Pulmonary artery endothelial cell (primary cell): Measurements from ENCODE around the gene CTIF. TPM values are rescaled to one million over a fixed set of nuclear protein-coding genes. Genes with fewer than 3 reads are reported as not detected.

ENCODE experiments used
- DNase-seq: peaks from one replicate; pipeline ENCODE4 v3.0.0-alpha.2; 2011; ENCODE audit warnings: low read depth, low spot score
- total RNA-seq: library from RNA; depleted of rRNA; stranded (reverse); fragments of >200 nt; gene quantifications from 2 replicates; pipeline ENCODE4 v1.2.3, GENCODE V29; 2014

The CTIF gene
- total RNA-seq, 1 donor from 2014 or later: 15.2 TPM

GRCh38 chr18:48785736-48786454, 247.1 kb downstream of the CTIF start:
- DNase-seq: no peak

GRCh38 chr18:48786455-48787202, 247.8 kb downstream of the CTIF start:
- DNase-seq: no peak

GRCh38 chr18:48787203-48788151, 248.6 kb downstream of the CTIF start:
- DNase-seq: no peak

- no peak for DNase-seq
These were observed 249.5 kb downstream of the CTIF start for GRCh38 chr18:48788373-48788772.

GRCh38 chr18:48789259-48789812, 250.5 kb downstream of the CTIF start:
- no peak for DNase-seq

GRCh38 chr18:48790226-48790863, 251.5 kb downstream of the CTIF start:
- peak; percentile 80 for DNase-seq

GRCh38 chr18:48790869-48791635, 252.2 kb downstream of the CTIF start:
- no peak for DNase-seq

- no peak for DNase-seq
These were observed 252.8 kb downstream of the CTIF start for GRCh38 chr18:48791636-48792105.

- no peak for DNase-seq
These were observed 253.3 kb downstream of the CTIF start for GRCh38 chr18:48792141-48792540.

GRCh38 chr18:48792611-48793380, 254.0 kb downstream of the CTIF start:
- no peak for DNase-seq

GRCh38 chr18:48794251-48794970, 255.6 kb downstream of the CTIF start:
- no peak for DNase-seq

GRCh38 chr18:48795696-48796095, 256.9 kb downstream of the CTIF start:
- DNase-seq: no peak

GRCh38 chr18:48796491-48797205, 257.8 kb downstream of the CTIF start:
- no peak for DNase-seq

- DNase-seq: no peak
These were observed 259.0 kb downstream of the CTIF start for GRCh38 chr18:48797841-48798255.

- no peak for DNase-seq
These were observed 259.8 kb downstream of the CTIF start for GRCh38 chr18:48798334-48799245.

GRCh38 chr18:48799724-48800315, 261.0 kb downstream of the CTIF start:
- DNase-seq: no peak
